Cardiac muscle cell (in vitro differentiated cells and primary cell): Measurements from ENCODE around the gene LPIN3. TPM values are rescaled to one million over a fixed set of nuclear protein-coding genes. Genes with fewer than 3 reads are reported as not detected.

Experiments
- DNase-seq, 2 donors: peaks; one replicate each; pipeline versions ENCODE4 v3.0.0 to v3.0.0-alpha.2; 2010 to 2017; ENCODE audit warnings: low read depth in 1 of 2, low spot score in 1 of 2
- H3K27ac ChIP-seq: fragments of 200-600 bp; sonication (generic); 2 replicates; pipeline ENCODE4 v1.5.1; 2016
- H3K27me3 ChIP-seq: fragments of 200-600 bp; sonication (generic); 2 replicates; pipeline ENCODE4 v1.6.0; 2016; ENCODE audit warnings: control low read depth
- H3K36me3 ChIP-seq: fragments of 200-600 bp; sonication (generic); 2 replicates; pipeline ENCODE4 v1.5.1; 2016; ENCODE audit warnings: control low read depth
- H3K4me1 ChIP-seq: fragments of 200-600 bp; sonication (generic); 2 replicates; pipeline ENCODE4 v1.8.1; 2017; ENCODE audit warnings: low read depth, mild to moderate bottlenecking, mixed run types
- H3K4me3 ChIP-seq: fragments of 200-600 bp; sonication (generic); 2 replicates; pipeline ENCODE4 v1.5.1; 2016; ENCODE audit warnings: mild to moderate bottlenecking
- H3K9me3 ChIP-seq: fragments of 200-600 bp; sonication (generic); 2 replicates; pipeline ENCODE4 v1.5.1; 2017; ENCODE audit warnings: low read depth, mild to moderate bottlenecking, control low read depth
- polyA plus RNA-seq: library from polyadenylated mRNA; unstranded; fragments of >200 nt; fragmentation: Nextera tagmentation; extraction: Ambion mirVana; gene quantifications from 2 replicates; pipeline ENCODE4 v1.2.1, GENCODE V29; 2016
- total RNA-seq: library from RNA; depleted of rRNA; stranded (reverse); fragments of >200 nt; gene quantifications from 2 replicates; pipeline ENCODE4 v1.2.3, GENCODE V29; 2016
- TF ChIP-seq, protein P1 (sequence below): IDR thresholded peaks from 2 replicates; pipeline ENCODE4 v1.5.1; 2012; ENCODE audit warnings: low read depth, mild to moderate bottlenecking, low read length

Gene LPIN3
- total and polyA plus RNA-seq, 2 experiments from 2014 or later = 11.2 to 17.0 TPM

GRCh38 chr20:41361757-41362747, 21.4 kb downstream of the LPIN3 start:
- no peaks in the 10 kb centered on the region for H3K36me3 ChIP-seq
- TF ChIP-seq, protein P1, sequence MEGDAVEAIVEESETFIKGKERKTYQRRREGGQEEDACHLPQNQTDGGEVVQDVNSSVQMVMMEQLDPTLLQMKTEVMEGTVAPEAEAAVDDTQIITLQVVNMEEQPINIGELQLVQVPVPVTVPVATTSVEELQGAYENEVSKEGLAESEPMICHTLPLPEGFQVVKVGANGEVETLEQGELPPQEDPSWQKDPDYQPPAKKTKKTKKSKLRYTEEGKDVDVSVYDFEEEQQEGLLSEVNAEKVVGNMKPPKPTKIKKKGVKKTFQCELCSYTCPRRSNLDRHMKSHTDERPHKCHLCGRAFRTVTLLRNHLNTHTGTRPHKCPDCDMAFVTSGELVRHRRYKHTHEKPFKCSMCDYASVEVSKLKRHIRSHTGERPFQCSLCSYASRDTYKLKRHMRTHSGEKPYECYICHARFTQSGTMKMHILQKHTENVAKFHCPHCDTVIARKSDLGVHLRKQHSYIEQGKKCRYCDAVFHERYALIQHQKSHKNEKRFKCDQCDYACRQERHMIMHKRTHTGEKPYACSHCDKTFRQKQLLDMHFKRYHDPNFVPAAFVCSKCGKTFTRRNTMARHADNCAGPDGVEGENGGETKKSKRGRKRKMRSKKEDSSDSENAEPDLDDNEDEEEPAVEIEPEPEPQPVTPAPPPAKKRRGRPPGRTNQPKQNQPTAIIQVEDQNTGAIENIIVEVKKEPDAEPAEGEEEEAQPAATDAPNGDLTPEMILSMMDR = no peak
- no peaks in the 10 kb centered on the region for H3K9me3 ChIP-seq
- no peak for DNase-seq
- no peak overlapping the region for H3K27ac ChIP-seq
- H3K27me3 ChIP-seq = peaks cover 29% of the 10 kb centered on the region
- no peaks in the 10 kb centered on the region for H3K4me1 ChIP-seq
- H3K4me3 ChIP-seq = no peak overlapping the region

DNA sequence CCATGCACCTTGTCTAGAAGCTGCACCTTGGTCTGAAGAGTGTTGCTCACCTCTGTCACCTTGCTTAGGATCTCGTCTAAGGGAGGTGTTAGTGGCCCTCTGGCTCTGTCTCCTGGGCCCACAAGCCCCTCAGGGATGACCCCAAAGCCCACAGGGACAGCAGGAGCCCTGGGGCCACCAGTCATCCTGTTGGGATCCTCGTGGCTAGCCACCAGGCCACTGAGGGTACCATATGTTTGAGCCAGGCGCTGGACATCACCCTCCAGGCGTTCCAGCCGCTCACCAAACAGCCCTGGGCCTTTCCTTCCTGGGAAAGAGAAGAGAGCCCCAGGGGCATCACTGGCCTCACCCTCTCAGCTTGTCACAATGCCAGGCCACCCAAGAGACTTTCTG, 22.1 kb downstream of the LPIN3 start:
- H3K4me1 ChIP-seq = no peaks in the 10 kb centered on the region
- H3K27ac ChIP-seq = no peak overlapping the region
- no peak overlapping the region for H3K4me3 ChIP-seq
- H3K27me3 ChIP-seq = peaks cover 35% of the 10 kb centered on the region
- no peaks in the 10 kb centered on the region for H3K36me3 ChIP-seq
- H3K9me3 ChIP-seq = no peaks in the 10 kb centered on the region
- TF ChIP-seq, protein P1 = no peak
- DNase-seq = no peak

DNA sequence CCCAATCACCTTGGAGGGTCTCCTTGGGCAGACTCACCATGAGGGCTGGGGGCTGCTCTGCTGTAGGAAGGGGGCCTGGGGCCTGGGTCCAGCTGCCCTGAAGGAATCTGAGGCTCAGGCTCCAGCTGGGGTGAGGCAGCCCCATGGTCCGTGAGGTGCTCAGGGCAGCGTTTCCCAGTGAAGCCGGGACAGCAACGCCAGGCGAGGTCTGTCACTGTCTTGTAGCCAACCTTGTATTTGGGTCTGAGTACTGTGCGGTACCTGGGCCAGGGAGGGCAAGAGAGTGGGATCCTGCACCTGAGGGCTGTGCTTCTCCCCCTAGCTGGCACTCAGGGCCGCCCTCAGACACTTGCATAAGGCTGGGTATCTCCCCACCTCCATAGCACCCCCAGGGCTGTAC, 23.0 kb downstream of the LPIN3 start:
- no peaks in the 10 kb centered on the region for H3K9me3 ChIP-seq
- TF ChIP-seq, protein P1 = no peak
- no peak for DNase-seq
- H3K27me3 ChIP-seq = peaks cover 39% of the 10 kb centered on the region
- no peak overlapping the region for H3K27ac ChIP-seq
- H3K4me3 ChIP-seq = no peak overlapping the region
- no peaks in the 10 kb centered on the region for H3K36me3 ChIP-seq
- no peaks in the 10 kb centered on the region for H3K4me1 ChIP-seq

DNA sequence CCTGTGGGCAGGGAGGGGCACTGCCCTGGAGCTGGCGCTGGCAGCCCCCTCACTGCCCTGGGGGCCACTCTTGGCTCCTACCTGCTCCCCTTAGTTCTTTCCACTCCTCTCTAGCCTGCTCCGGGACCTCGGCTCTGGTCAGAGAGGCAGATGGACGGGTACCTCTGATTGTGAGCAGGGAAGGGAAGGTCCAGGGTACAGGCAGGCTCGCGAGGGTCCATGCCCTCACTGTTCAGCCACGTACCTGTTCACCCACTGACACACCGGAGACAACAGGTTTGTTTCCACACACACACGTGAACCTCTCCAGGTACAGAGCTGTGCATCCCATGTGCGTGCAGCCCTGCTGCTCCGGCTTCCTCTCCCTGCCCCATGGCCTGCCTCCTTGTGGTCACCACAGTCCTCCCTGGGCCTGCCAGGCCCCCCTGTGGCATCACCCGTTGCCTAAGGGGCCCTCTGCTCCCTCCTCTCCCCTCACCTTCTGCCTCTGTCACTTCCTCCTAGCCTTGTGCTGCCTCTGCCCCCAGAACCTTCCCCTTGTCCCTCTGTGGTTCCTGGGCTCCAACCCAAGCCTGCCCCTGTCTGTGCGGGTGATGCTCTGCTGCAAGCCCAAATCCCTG, 23.7 kb downstream of the LPIN3 start:
- no peak for DNase-seq
- Histone ChIP-seq H3K4me1 (no peaks in the 10 kb centered on the region), H3K9me3 (no peaks in the 10 kb centered on the region), H3K27ac (no peak overlapping the region), H3K36me3 (no peaks in the 10 kb centered on the region), H3K4me3 (no peak overlapping the region), H3K27me3 (peaks cover 39% of the 10 kb centered on the region)
- TF ChIP-seq, protein P1 = no peak

DNA sequence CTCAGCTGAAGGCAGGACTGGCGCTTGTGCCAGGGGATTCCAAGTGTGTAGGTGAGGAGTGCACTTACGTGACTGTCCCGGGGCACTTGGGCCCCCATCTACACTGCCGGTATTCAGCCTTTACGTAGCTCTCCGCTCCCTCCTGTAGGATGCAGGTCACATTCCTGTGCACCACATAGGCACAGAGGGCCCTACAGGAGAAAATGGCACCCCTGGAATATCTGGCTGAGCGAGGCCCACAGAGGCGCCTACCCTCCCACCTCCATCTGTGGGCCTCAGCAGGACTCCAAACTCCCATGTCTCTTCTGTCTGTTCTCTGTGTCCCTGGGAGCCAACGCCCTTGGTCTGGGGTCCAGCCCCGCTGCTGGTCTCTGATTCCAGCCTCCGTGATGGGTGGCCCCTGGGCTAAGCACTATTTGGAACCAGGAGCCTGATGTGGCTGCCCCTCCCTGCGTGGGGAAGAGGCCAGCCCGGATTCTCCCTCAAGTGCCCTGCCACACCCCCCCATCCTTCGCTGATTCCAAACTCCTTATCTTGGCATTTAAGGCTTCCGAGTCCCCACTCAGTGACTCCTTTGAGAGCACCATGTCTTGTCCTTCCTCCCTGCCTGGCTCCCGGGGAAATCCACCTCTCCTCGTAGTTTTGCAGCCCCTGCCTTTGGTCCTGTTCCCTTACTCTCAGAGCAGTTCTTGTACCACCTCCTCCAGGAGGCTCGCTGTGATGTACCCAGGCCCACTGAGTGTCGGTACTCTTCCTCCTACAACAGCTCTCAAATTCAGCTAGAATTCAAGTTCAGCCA, 24.5 kb downstream of the LPIN3 start:
- no peaks in the 10 kb centered on the region for H3K4me1 ChIP-seq
- H3K9me3 ChIP-seq = no peaks in the 10 kb centered on the region
- no peak overlapping the region for H3K27ac ChIP-seq
- no peaks in the 10 kb centered on the region for H3K36me3 ChIP-seq
- H3K27me3 ChIP-seq = peaks cover 39% of the 10 kb centered on the region
- no peak for DNase-seq
- TF ChIP-seq, protein P1 = no peak
- H3K4me3 ChIP-seq = no peak overlapping the region
